Smooth muscle cell (in vitro differentiated cells): ENCODE measurements around the gene RARRES2. TPM values are rescaled to one million over a fixed set of nuclear protein-coding genes. Genes with fewer than 3 reads are reported as not detected.

Experiments used
- DNase-seq: peaks from one replicate; lab custom pipeline; 2025; ENCODE audit not compliant: unreplicated experiment; lab: John Stamatoyannopoulos, UW
- H2AFZ ChIP-seq: fragments of 200-600 bp; sonication (generic); 2 replicates; pipeline ENCODE4 v1.6.0; 2016; ENCODE audit warnings: antibody characterized with exemption, low read depth, mild to moderate bottlenecking
- H3F3A ChIP-seq: fragments of 200-600 bp; sonication (generic); 2 replicates; pipeline ENCODE4 v1.6.0; 2017; ENCODE audit warnings: antibody characterized with exemption, low read depth
- H3K27ac ChIP-seq: fragments of 200-600 bp; sonication (generic); 2 replicates; pipeline ENCODE4 v1.5.1; 2016; ENCODE audit warnings: low read depth, mild to moderate bottlenecking
- H3K27me3 ChIP-seq: fragments of 200-600 bp; sonication (generic); 2 replicates; pipeline ENCODE4 v1.6.1; 2016; ENCODE audit warnings: low read depth, mild to moderate bottlenecking
- H3K36me3 ChIP-seq: fragments of 200-600 bp; sonication (generic); 2 replicates; pipeline ENCODE4 v1.5.1; 2016; ENCODE audit warnings: low read depth
- H3K4me1 ChIP-seq: fragments of 200-600 bp; sonication (generic); 2 replicates; pipeline ENCODE4 v1.5.1; 2016; ENCODE audit warnings: low read depth
- H3K4me2 ChIP-seq: fragments of 200-600 bp; sonication (generic); 2 replicates; pipeline ENCODE4 v1.6.0; 2016; ENCODE audit warnings: mild to moderate bottlenecking
- H3K4me3 ChIP-seq: fragments of 200-600 bp; sonication (generic); 2 replicates; pipeline ENCODE4 v1.5.1; 2016; ENCODE audit warnings: mild to moderate bottlenecking
- H3K79me2 ChIP-seq: fragments of 200-600 bp; sonication (generic); 2 replicates; pipeline ENCODE4 v1.6.0; 2016; ENCODE audit warnings: low read depth, mild to moderate bottlenecking
- H3K9ac ChIP-seq: fragments of 200-600 bp; sonication (generic); 2 replicates; pipeline ENCODE4 v1.6.0; 2016; ENCODE audit warnings: low read depth
- H3K9me3 ChIP-seq: fragments of 200-600 bp; sonication (generic); replicated peaks from 2 replicates; pipeline ENCODE4 v1.5.1; 2016; ENCODE audit warnings: low read depth
- H4K20me1 ChIP-seq: fragments of 200-600 bp; sonication (generic); 2 replicates; pipeline ENCODE4 v1.6.0; 2016; ENCODE audit warnings: low read depth
- CTCF ChIP-seq: fragments of 200-600 bp; sonication (generic); IDR thresholded peaks from 2 replicates; pipeline ENCODE4 v1.5.1; 2017; ENCODE audit warnings: borderline replicate concordance, mild to moderate bottlenecking, antibody characterized with exemption; ENCODE audit not compliant: insufficient read depth, poor library complexity, severe bottlenecking
- WGBS: methylation state at CpG from one replicate; pipeline ENCODE4 v1.1.7; 2016; ENCODE audit warnings: low lambda C conversion rate; 5-methylcytosine and 5-hydroxymethylcytosine counted together
- polyA plus RNA-seq: library from polyadenylated mRNA; unstranded; fragments of >200 nt; fragmentation: Nextera tagmentation; extraction: Ambion mirVana; gene quantifications from 2 replicates; pipeline ENCODE4 v1.2.1, GENCODE V29; 2016
- total RNA-seq: library from RNA; depleted of rRNA; stranded (reverse); fragments of >200 nt; gene quantifications from 2 replicates; pipeline ENCODE4 v1.2.3, GENCODE V29; 2014

The RARRES2 gene
- total and polyA plus RNA-seq, 2 experiments from 2014 or later, result 23.6 to 31.8 TPM

DNA sequence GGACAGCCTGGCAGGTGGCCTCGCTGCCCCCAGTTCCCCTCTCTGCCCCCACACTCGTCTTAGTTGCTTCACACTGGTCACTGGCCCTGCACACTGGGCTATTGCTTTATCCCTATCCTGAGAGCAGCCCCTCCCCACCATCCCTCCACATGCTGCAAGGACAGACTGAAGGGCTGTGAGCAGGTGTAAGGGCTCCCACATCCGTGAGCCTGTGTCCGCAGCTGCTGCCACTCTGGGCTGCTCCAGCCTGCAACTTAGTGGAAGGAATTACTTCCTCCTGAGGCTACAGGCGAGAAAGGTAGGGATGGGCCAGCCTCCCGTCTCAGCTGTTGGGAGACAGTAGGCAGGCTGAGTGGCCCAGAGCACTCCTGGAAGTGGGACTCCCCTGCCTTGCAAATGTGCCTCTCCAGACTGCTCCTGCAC is 3.8 kb downstream of the RARRES2 start:
- Histone ChIP-seq H3K4me2 (no peak overlapping the region), H3K9ac (no peak overlapping the region), H3K79me2 (no peaks in the 10 kb centered on the region), H3K36me3 (no peaks in the 10 kb centered on the region), H2AFZ (no peak overlapping the region), H3K4me3 (no peak overlapping the region), H3F3A (no peaks in the 10 kb centered on the region), H4K20me1 (no peaks in the 10 kb centered on the region), H3K9me3 (no peaks in the 10 kb centered on the region), H3K4me1 (peaks cover 19% of the 10 kb centered on the region), H3K27ac (no peak overlapping the region), H3K27me3 (peaks cover 25% of the 10 kb centered on the region)
- DNase-seq, result no peak
- 90% methylated on average over 6 of the region's 6 CpGs for WGBS
- no peak for TF ChIP-seq CTCF

GRCh38 chr7:150337179-150337578 is 4.2 kb downstream of the RARRES2 start:
- TF ChIP-seq CTCF, result no peak
- Histone ChIP-seq H4K20me1 (no peaks in the 10 kb centered on the region), H3K4me3 (no peak overlapping the region), H3K4me1 (peaks cover 19% of the 10 kb centered on the region), H3K79me2 (no peaks in the 10 kb centered on the region), H3K36me3 (no peaks in the 10 kb centered on the region), H3K27ac (no peak overlapping the region), H2AFZ (no peak overlapping the region), H3K9ac (no peak overlapping the region), H3K4me2 (no peak overlapping the region), H3K9me3 (no peaks in the 10 kb centered on the region), H3K27me3 (peaks cover 20% of the 10 kb centered on the region), H3F3A (no peaks in the 10 kb centered on the region)
- DNase-seq, result no peak
- WGBS, result 96% methylated on average over 18 of the region's 18 CpGs

GRCh38 chr7:150336746-150337145 is 4.7 kb downstream of the RARRES2 start:
- 97% methylated on average over 14 of the region's 14 CpGs for WGBS
- Histone ChIP-seq H3K9me3 (no peaks in the 10 kb centered on the region), H3K9ac (no peak overlapping the region), H3K4me3 (no peak overlapping the region), H3K79me2 (no peaks in the 10 kb centered on the region), H3K4me1 (peaks cover 19% of the 10 kb centered on the region), H2AFZ (no peak overlapping the region), H3K4me2 (no peak overlapping the region), H3F3A (no peaks in the 10 kb centered on the region), H4K20me1 (no peaks in the 10 kb centered on the region), H3K27me3 (peaks cover 16% of the 10 kb centered on the region), H3K36me3 (no peaks in the 10 kb centered on the region), H3K27ac (no peak overlapping the region)
- no peak for TF ChIP-seq CTCF
- no peak for DNase-seq

DNA sequence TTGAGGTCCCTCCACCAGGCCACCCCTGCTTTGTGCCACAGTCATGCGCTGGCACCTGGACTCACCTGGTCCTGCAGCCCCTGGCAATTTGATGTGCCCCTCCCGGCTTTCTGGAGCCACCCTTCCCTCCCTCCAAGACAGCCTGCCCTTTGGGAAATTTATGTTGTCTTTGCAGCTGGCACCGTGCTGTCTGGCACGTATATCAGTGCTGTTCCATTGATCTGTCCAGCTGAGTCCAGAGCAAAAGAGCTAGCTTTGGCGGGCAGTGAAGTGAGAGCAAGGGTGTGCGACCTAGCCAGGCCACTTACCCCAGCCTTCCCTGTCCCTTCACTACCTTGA is 5.7 kb downstream of the RARRES2 start:
- 87% methylated on average over 6 of the region's 6 CpGs for WGBS
- TF ChIP-seq CTCF, result no peak
- no peaks in the 10 kb centered on the region for H3K36me3 ChIP-seq
- no peak overlapping the region for H3K27ac ChIP-seq
- H2AFZ ChIP-seq, result no peak overlapping the region
- no peaks in the 10 kb centered on the region for H3K79me2 ChIP-seq
- no peaks in the 10 kb centered on the region for H3K9me3 ChIP-seq
- peaks cover 6% of the 10 kb centered on the region for H3K27me3 ChIP-seq
- no peak for DNase-seq
- no peaks in the 10 kb centered on the region for H4K20me1 ChIP-seq
- H3K9ac ChIP-seq, result no peak overlapping the region
- H3K4me3 ChIP-seq, result no peak overlapping the region
- H3K4me2 ChIP-seq, result no peak overlapping the region
- H3K4me1 ChIP-seq, result peaks cover 13% of the 10 kb centered on the region
- H3F3A ChIP-seq, result no peaks in the 10 kb centered on the region
